WTC11 (cell line): ENCODE data around the gene EXOC3L4.

Source experiments
- CREM ChIP-seq: sonication (generic); formaldehyde crosslinking; IDR thresholded peaks from 2 replicates; pipeline ENCODE4 v1.8.1; 2022; ENCODE audit warnings: mild to moderate bottlenecking, missing genetic modification reagents, moderate library complexity
- IRF2 ChIP-seq: sonication (generic); formaldehyde crosslinking; IDR thresholded peaks from 2 replicates; pipeline ENCODE4 v1.8.0; 2022; ENCODE audit warnings: low read depth, missing genetic modification reagents, borderline replicate concordance
- JUN ChIP-seq: sonication (generic); formaldehyde crosslinking; IDR thresholded peaks from 2 replicates; pipeline ENCODE4 v1.8.0; 2023; ENCODE audit warnings: mild to moderate bottlenecking, missing genetic modification reagents
- TF ChIP-seq, protein P1 (sequence below): fragments of 200-600 bp; IDR thresholded peaks from 2 replicates; pipeline ENCODE4 v1.8.0; 2022; ENCODE audit warnings: antibody characterized with exemption
- TF ChIP-seq, protein P2 (sequence below): sonication (generic); formaldehyde crosslinking; IDR thresholded peaks from 2 replicates; pipeline ENCODE4 v1.8.1; 2023; ENCODE audit warnings: mild to moderate bottlenecking, missing genetic modification reagents

DNA sequence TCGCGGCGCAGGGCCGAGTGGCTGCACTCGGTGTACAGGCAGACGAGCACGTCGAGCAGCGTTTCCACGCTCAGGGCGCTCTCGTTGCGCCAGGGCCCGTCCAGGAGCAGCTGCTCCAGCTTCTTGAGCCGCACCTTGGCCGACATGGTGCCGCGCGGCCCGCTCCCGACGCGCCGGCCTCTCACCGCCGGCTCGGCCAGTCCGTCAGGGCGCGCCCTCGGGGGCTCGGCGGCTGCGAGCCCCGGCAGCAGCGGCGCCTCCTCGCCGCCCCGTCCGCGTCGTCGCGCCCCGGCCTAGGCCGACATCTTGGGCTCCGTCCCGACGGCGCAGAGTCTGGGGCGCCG is 37.5 kb upstream of the EXOC3L4 start:
- TF ChIP-seq, protein P1, sequence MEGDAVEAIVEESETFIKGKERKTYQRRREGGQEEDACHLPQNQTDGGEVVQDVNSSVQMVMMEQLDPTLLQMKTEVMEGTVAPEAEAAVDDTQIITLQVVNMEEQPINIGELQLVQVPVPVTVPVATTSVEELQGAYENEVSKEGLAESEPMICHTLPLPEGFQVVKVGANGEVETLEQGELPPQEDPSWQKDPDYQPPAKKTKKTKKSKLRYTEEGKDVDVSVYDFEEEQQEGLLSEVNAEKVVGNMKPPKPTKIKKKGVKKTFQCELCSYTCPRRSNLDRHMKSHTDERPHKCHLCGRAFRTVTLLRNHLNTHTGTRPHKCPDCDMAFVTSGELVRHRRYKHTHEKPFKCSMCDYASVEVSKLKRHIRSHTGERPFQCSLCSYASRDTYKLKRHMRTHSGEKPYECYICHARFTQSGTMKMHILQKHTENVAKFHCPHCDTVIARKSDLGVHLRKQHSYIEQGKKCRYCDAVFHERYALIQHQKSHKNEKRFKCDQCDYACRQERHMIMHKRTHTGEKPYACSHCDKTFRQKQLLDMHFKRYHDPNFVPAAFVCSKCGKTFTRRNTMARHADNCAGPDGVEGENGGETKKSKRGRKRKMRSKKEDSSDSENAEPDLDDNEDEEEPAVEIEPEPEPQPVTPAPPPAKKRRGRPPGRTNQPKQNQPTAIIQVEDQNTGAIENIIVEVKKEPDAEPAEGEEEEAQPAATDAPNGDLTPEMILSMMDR: no peak
- TF ChIP-seq JUN (CRISPR knock-in tag) (no peak), IRF2 (no peak), CREM (CRISPR knock-in tag) (no peak)
- TF ChIP-seq, protein P2, sequence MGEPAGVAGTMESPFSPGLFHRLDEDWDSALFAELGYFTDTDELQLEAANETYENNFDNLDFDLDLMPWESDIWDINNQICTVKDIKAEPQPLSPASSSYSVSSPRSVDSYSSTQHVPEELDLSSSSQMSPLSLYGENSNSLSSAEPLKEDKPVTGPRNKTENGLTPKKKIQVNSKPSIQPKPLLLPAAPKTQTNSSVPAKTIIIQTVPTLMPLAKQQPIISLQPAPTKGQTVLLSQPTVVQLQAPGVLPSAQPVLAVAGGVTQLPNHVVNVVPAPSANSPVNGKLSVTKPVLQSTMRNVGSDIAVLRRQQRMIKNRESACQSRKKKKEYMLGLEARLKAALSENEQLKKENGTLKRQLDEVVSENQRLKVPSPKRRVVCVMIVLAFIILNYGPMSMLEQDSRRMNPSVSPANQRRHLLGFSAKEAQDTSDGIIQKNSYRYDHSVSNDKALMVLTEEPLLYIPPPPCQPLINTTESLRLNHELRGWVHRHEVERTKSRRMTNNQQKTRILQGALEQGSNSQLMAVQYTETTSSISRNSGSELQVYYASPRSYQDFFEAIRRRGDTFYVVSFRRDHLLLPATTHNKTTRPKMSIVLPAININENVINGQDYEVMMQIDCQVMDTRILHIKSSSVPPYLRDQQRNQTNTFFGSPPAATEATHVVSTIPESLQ: no peak
